ENCODE results near the gene ADAM29.

ADAM29 gene

GRCh38 chr4:174935607-174936006 lies 17.4 kb downstream of the ADAM29 start:
- WGBS, 2 donors (ENCODE audit: extremely low coverage in 2 of 2, insufficient read length in 2 of 2, insufficient replicate concordance in 1 of 2) = no CpG with 5 or more reads among the region's 2 CpGs

GRCh38 chr4:174940002-174940401 lies 21.8 kb downstream of the ADAM29 start:
- no peak overlapping the region for H3K23ac ChIP-seq (ENCODE audit: low read depth, low read length, poor library complexity)
- H3K4ac ChIP-seq (ENCODE audit: low read length) = no peak overlapping the region
- no peak overlapping the region for H3K27ac ChIP-seq (replicated peaks; ENCODE audit: low read length)
- H3K9me3 ChIP-seq (replicated peaks in 1 of 2; ENCODE audit: control insufficient read depth in 2 of 2, insufficient read depth in 1 of 2, low read depth in 1 of 2, low read length in 2 of 2) = no peaks in the 10 kb centered on the region
- no peaks in the 10 kb centered on the region for H3K79me1 ChIP-seq (ENCODE audit: low read depth, low read length)
- no peak overlapping the region for H2BK15ac ChIP-seq (ENCODE audit: low read length)
- no peak overlapping the region for H3K14ac ChIP-seq (ENCODE audit: low read length)
- H2BK120ac ChIP-seq (ENCODE audit: low read depth, low read length) = no peak overlapping the region
- no peak overlapping the region for H3K18ac ChIP-seq (ENCODE audit: low read length)
- H3K4me1 ChIP-seq (ENCODE audit: control insufficient read depth in 2 of 2, insufficient read depth in 1 of 2, low read depth in 1 of 2, low read length in 2 of 2) = no peaks in the 10 kb centered on the region
- no peaks in the 10 kb centered on the region for H3K27me3 ChIP-seq (ENCODE audit: control insufficient read depth in 3 of 3, insufficient read depth in 3 of 3, low read depth in 1 of 3, low read length in 3 of 3)
- no CpG with 5 or more reads among the region's 1 CpG for WGBS, 2 donors (ENCODE audit: extremely low coverage in 2 of 2, insufficient read length in 2 of 2, insufficient replicate concordance in 1 of 2)
- no peak overlapping the region for H3K9ac ChIP-seq (ENCODE audit: low read depth, low read length, poor library complexity)
- no peak overlapping the region for H3K4me3 ChIP-seq (ENCODE audit: low read length in 2 of 2)
- H2AFZ ChIP-seq (ENCODE audit: low read length) = no peak overlapping the region
- H4K91ac ChIP-seq (ENCODE audit: low read depth, low read length, poor library complexity) = no peak overlapping the region
- no peak overlapping the region for H2BK12ac ChIP-seq (ENCODE audit: low read length)
- DNase-seq (ENCODE audit: low spot score) = no peak
- H2AK5ac ChIP-seq (ENCODE audit: low read depth, low read length) = no peak overlapping the region
- H3K4me2 ChIP-seq (ENCODE audit: insufficient read depth, low read length, poor library complexity, severe bottlenecking) = no peak overlapping the region
- H3K36me3 ChIP-seq (replicated peaks in 1 of 2; ENCODE audit: control insufficient read depth in 2 of 2, insufficient read depth in 2 of 2, low read length in 2 of 2) = no peaks in the 10 kb centered on the region
- H2BK5ac ChIP-seq (ENCODE audit: low read length) = no peak overlapping the region
- no peak overlapping the region for H4K8ac ChIP-seq (ENCODE audit: low read depth, low read length)

More at GRCh38 chr4:174935607-174936006, 17.4 kb downstream of the ADAM29 start:
- H3K4me2 ChIP-seq (ENCODE audit: insufficient read depth, low read length, poor library complexity, severe bottlenecking) = no peak overlapping the region
- no peak overlapping the region for H2BK120ac ChIP-seq (ENCODE audit: low read depth, low read length)
- no peak overlapping the region for H2AFZ ChIP-seq (ENCODE audit: low read length)
- no peak overlapping the region for H3K14ac ChIP-seq (ENCODE audit: low read length)
- H3K36me3 ChIP-seq (replicated peaks in 1 of 2; ENCODE audit: control insufficient read depth in 2 of 2, insufficient read depth in 2 of 2, low read length in 2 of 2) = no peaks in the 10 kb centered on the region
- H3K9me3 ChIP-seq (replicated peaks in 1 of 2; ENCODE audit: control insufficient read depth in 2 of 2, insufficient read depth in 1 of 2, low read depth in 1 of 2, low read length in 2 of 2) = no peaks in the 10 kb centered on the region
- H4K91ac ChIP-seq (ENCODE audit: low read depth, low read length, poor library complexity) = no peak overlapping the region
- no peak overlapping the region for H3K18ac ChIP-seq (ENCODE audit: low read length)
- no peak overlapping the region for H3K4ac ChIP-seq (ENCODE audit: low read length)
- no peak overlapping the region for H2BK12ac ChIP-seq (ENCODE audit: low read length)
- no peak overlapping the region for H2AK5ac ChIP-seq (ENCODE audit: low read depth, low read length)
- H3K9ac ChIP-seq (ENCODE audit: low read depth, low read length, poor library complexity) = no peak overlapping the region
- DNase-seq (ENCODE audit: low spot score) = no peak
- H3K79me1 ChIP-seq (ENCODE audit: low read depth, low read length) = no peaks in the 10 kb centered on the region
- H4K8ac ChIP-seq (ENCODE audit: low read depth, low read length) = no peak overlapping the region
- H2BK15ac ChIP-seq (ENCODE audit: low read length) = no peak overlapping the region
- H3K27ac ChIP-seq (replicated peaks; ENCODE audit: low read length) = no peak overlapping the region
- no peak overlapping the region for H2BK5ac ChIP-seq (ENCODE audit: low read length)
- no peak overlapping the region for H3K4me3 ChIP-seq (ENCODE audit: low read length in 2 of 2)
- H3K23ac ChIP-seq (ENCODE audit: low read depth, low read length, poor library complexity) = no peak overlapping the region
- no peaks in the 10 kb centered on the region for H3K27me3 ChIP-seq (ENCODE audit: control insufficient read depth in 3 of 3, insufficient read depth in 3 of 3, low read depth in 1 of 3, low read length in 3 of 3)
- H3K4me1 ChIP-seq (ENCODE audit: control insufficient read depth in 2 of 2, insufficient read depth in 1 of 2, low read depth in 1 of 2, low read length in 2 of 2) = no peaks in the 10 kb centered on the region

- Histone ChIP-seq H3K14ac (ENCODE audit: low read length) (no peak overlapping the region), H2BK15ac (ENCODE audit: low read length) (no peak overlapping the region), H2AFZ (ENCODE audit: low read length) (no peak overlapping the region), H3K9me3 (replicated peaks in 1 of 2; ENCODE audit: control insufficient read depth in 2 of 2, insufficient read depth in 1 of 2, low read depth in 1 of 2, low read length in 2 of 2) (no peaks in the 10 kb centered on the region), H2BK120ac (ENCODE audit: low read depth, low read length) (no peak overlapping the region), H4K8ac (ENCODE audit: low read depth, low read length) (no peak overlapping the region), H3K9ac (ENCODE audit: low read depth, low read length, poor library complexity) (no peak overlapping the region), H3K27me3 (ENCODE audit: control insufficient read depth in 3 of 3, insufficient read depth in 3 of 3, low read depth in 1 of 3, low read length in 3 of 3) (no peaks in the 10 kb centered on the region), H3K4me1 (ENCODE audit: control insufficient read depth in 2 of 2, insufficient read depth in 1 of 2, low read depth in 1 of 2, low read length in 2 of 2) (no peaks in the 10 kb centered on the region), H3K4me3 (ENCODE audit: low read length in 2 of 2) (no peak overlapping the region), H4K91ac (ENCODE audit: low read depth, low read length, poor library complexity) (no peak overlapping the region), H3K27ac (replicated peaks; ENCODE audit: low read length) (no peak overlapping the region), H3K36me3 (replicated peaks in 1 of 2; ENCODE audit: control insufficient read depth in 2 of 2, insufficient read depth in 2 of 2, low read length in 2 of 2) (no peaks in the 10 kb centered on the region), H3K23ac (ENCODE audit: low read depth, low read length, poor library complexity) (no peak overlapping the region), H2AK5ac (ENCODE audit: low read depth, low read length) (no peak overlapping the region), H3K4ac (ENCODE audit: low read length) (no peak overlapping the region), H2BK5ac (ENCODE audit: low read length) (no peak overlapping the region), H3K18ac (ENCODE audit: low read length) (no peak overlapping the region), H3K79me1 (ENCODE audit: low read depth, low read length) (no peaks in the 10 kb centered on the region), H2BK12ac (ENCODE audit: low read length) (no peak overlapping the region), H3K4me2 (ENCODE audit: insufficient read depth, low read length, poor library complexity, severe bottlenecking) (no peak overlapping the region)
- no peak for DNase-seq (ENCODE audit: low spot score)
Observed at GRCh38 chr4:174946246-174946645, 28.1 kb downstream of the ADAM29 start.

GRCh38 chr4:174948826-174949225 lies 30.7 kb downstream of the ADAM29 start:
- no peaks in the 10 kb centered on the region for H3K4me1 ChIP-seq (ENCODE audit: control insufficient read depth in 2 of 2, insufficient read depth in 1 of 2, low read depth in 1 of 2, low read length in 2 of 2)
- H4K91ac ChIP-seq (ENCODE audit: low read depth, low read length, poor library complexity) = no peak overlapping the region
- no peak overlapping the region for H2BK12ac ChIP-seq (ENCODE audit: low read length)
- no CpG with 5 or more reads among the region's 8 CpGs for WGBS, 2 donors (ENCODE audit: extremely low coverage in 2 of 2, insufficient read length in 2 of 2, insufficient replicate concordance in 1 of 2)
- no peaks in the 10 kb centered on the region for H3K9me3 ChIP-seq (replicated peaks in 1 of 2; ENCODE audit: control insufficient read depth in 2 of 2, insufficient read depth in 1 of 2, low read depth in 1 of 2, low read length in 2 of 2)
- H3K23ac ChIP-seq (ENCODE audit: low read depth, low read length, poor library complexity) = no peak overlapping the region
- H3K9ac ChIP-seq (ENCODE audit: low read depth, low read length, poor library complexity) = no peak overlapping the region
- H3K4me3 ChIP-seq (ENCODE audit: low read length in 2 of 2) = no peak overlapping the region
- H2AK5ac ChIP-seq (ENCODE audit: low read depth, low read length) = no peak overlapping the region
- no peaks in the 10 kb centered on the region for H3K79me1 ChIP-seq (ENCODE audit: low read depth, low read length)
- no peak overlapping the region for H3K27ac ChIP-seq (replicated peaks; ENCODE audit: low read length)
- H3K14ac ChIP-seq (ENCODE audit: low read length) = no peak overlapping the region
- no peak overlapping the region for H2BK120ac ChIP-seq (ENCODE audit: low read depth, low read length)
- H3K18ac ChIP-seq (ENCODE audit: low read length) = no peak overlapping the region
- H3K36me3 ChIP-seq (replicated peaks in 1 of 2; ENCODE audit: control insufficient read depth in 2 of 2, insufficient read depth in 2 of 2, low read length in 2 of 2) = no peaks in the 10 kb centered on the region
- no peak overlapping the region for H2BK5ac ChIP-seq (ENCODE audit: low read length)
- H3K27me3 ChIP-seq (ENCODE audit: control insufficient read depth in 3 of 3, insufficient read depth in 3 of 3, low read depth in 1 of 3, low read length in 3 of 3) = no peaks in the 10 kb centered on the region
- H4K8ac ChIP-seq (ENCODE audit: low read depth, low read length) = no peak overlapping the region
- no peak overlapping the region for H3K4ac ChIP-seq (ENCODE audit: low read length)
- H2BK15ac ChIP-seq (ENCODE audit: low read length) = no peak overlapping the region
- no peak overlapping the region for H3K4me2 ChIP-seq (ENCODE audit: insufficient read depth, low read length, poor library complexity, severe bottlenecking)
- no peak overlapping the region for H2AFZ ChIP-seq (ENCODE audit: low read length)
- DNase-seq (ENCODE audit: low spot score) = no peak

Measured in neuronal stem cell (in vitro differentiated cells).